A673 (cell line): ENCODE results near the gene TBC1D16. TPM values are rescaled to one million over a fixed set of nuclear protein-coding genes. Genes with fewer than 3 reads are reported as not detected.

Experiments used
- BruUV-seq: library from RNA; stranded (reverse); fragments of 400-500 nt; replicated peaks from 2 replicates; lab custom pipeline; 2021; lab: Mats Ljungman, UMichigan
- CTCF ChIA-PET: fragments of 300-600 bp; sonication (Branson Sonifier 250); formaldehyde crosslinking; loops from one replicate; lab custom pipeline; 2022; ENCODE audit warnings: antibody characterized with exemption; lab: Charles Lee
- POLR2A ChIA-PET: fragments of 300-600 bp; sonication (Branson Sonifier 250); formaldehyde crosslinking; loops from one replicate; lab custom pipeline; 2022; ENCODE audit warnings: antibody characterized with exemption; ENCODE audit not compliant: low non-redundant PET; lab: Charles Lee
- DNase-seq: peaks from one replicate; pipeline ENCODE4 v3.0.0-alpha.2; 2015; ENCODE audit warnings: low spot score
- H3K27ac ChIP-seq: fragments of 200-600 bp; sonication (generic); 2 replicates; pipeline ENCODE4 v1.5.1; 2016; ENCODE audit warnings: mixed run types, low read depth, mild to moderate bottlenecking, mixed read lengths, antibody characterized with exemption, low read length; ENCODE audit not compliant: poor library complexity, severe bottlenecking
- H3K27me3 ChIP-seq: fragments of 200-600 bp; sonication (generic); replicated peaks from 2 replicates; pipeline ENCODE4 v1.6.1; 2017; ENCODE audit warnings: mixed run types, low read depth, mild to moderate bottlenecking, mixed read lengths, antibody characterized with exemption, low read length; ENCODE audit not compliant: insufficient read depth, poor library complexity
- H3K36me3 ChIP-seq: fragments of 200-600 bp; sonication (generic); 2 replicates; pipeline ENCODE4 v1.6.1; 2016; ENCODE audit warnings: mixed run types, mild to moderate bottlenecking, mixed read lengths, antibody characterized with exemption, low read length; ENCODE audit not compliant: insufficient read depth, poor library complexity, severe bottlenecking
- H3K4me1 ChIP-seq: fragments of 200-600 bp; sonication (generic); 2 replicates; pipeline ENCODE4 v1.6.1; 2017; ENCODE audit warnings: mixed run types, mild to moderate bottlenecking, mixed read lengths, antibody characterized with exemption, low read length; ENCODE audit not compliant: insufficient read depth, poor library complexity, severe bottlenecking
- H3K4me3 ChIP-seq: fragments of 200-600 bp; sonication (generic); 2 replicates; pipeline ENCODE4 v1.5.1; 2016; ENCODE audit warnings: low read depth, mixed run types, mild to moderate bottlenecking, mixed read lengths, low read length; ENCODE audit not compliant: poor library complexity, severe bottlenecking
- H3K9me3 ChIP-seq: fragments of 200-600 bp; sonication (generic); 2 replicates; pipeline ENCODE4 v1.6.1; 2016; ENCODE audit warnings: mixed run types, low read depth, mild to moderate bottlenecking, mixed read lengths, antibody characterized with exemption, low read length; ENCODE audit not compliant: poor library complexity, severe bottlenecking
- EZH2 ChIP-seq: fragments of 200-600 bp; sonication (generic); IDR thresholded peaks from 2 replicates; pipeline ENCODE4 v1.6.1; 2017; ENCODE audit warnings: borderline replicate concordance, low read depth, mild to moderate bottlenecking, mixed read lengths, antibody characterized with exemption, low read length; ENCODE audit not compliant: poor library complexity, severe bottlenecking
- intact Hi-C: fragments of 100-400 bp; cut with micrococcal nuclease; formaldehyde crosslinking; loops from one replicate; pipeline ENCODE4 v1.10.0; 2022; ENCODE audit not compliant: unreplicated experiment
- total RNA-seq: library from RNA; stranded (reverse); gene quantifications from 2 replicates; pipeline ENCODE4 v1.2.3, GENCODE V29; 2021
- TF ChIP-seq, protein P1 (sequence below): fragments of 300-800, 200-600 bp; sonication (generic); conservative IDR thresholded peaks from 2 replicates; pipeline ENCODE4 v1.5.1; 2017; ENCODE audit warnings: low read depth, mild to moderate bottlenecking, antibody characterized with exemption, low read length, moderate library complexity, mixed read lengths

The TBC1D16 gene
- total RNA-seq, 1 experiment from 2014 or later: 49.1 TPM

GRCh38 chr17:80072410-80072809, 36.7 kb upstream of the TBC1D16 start:
- TF ChIP-seq, protein P1, sequence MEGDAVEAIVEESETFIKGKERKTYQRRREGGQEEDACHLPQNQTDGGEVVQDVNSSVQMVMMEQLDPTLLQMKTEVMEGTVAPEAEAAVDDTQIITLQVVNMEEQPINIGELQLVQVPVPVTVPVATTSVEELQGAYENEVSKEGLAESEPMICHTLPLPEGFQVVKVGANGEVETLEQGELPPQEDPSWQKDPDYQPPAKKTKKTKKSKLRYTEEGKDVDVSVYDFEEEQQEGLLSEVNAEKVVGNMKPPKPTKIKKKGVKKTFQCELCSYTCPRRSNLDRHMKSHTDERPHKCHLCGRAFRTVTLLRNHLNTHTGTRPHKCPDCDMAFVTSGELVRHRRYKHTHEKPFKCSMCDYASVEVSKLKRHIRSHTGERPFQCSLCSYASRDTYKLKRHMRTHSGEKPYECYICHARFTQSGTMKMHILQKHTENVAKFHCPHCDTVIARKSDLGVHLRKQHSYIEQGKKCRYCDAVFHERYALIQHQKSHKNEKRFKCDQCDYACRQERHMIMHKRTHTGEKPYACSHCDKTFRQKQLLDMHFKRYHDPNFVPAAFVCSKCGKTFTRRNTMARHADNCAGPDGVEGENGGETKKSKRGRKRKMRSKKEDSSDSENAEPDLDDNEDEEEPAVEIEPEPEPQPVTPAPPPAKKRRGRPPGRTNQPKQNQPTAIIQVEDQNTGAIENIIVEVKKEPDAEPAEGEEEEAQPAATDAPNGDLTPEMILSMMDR: no peak
- no peak for TF ChIP-seq EZH2
- POLR2A ChIA-PET: no interaction called here
- intact Hi-C loops: no loop called here
- Histone ChIP-seq H3K4me3 (no peak overlapping the region), H3K27me3 (no peaks in the 10 kb centered on the region), H3K4me1 (peaks cover 6% of the 10 kb centered on the region), H3K36me3 (no peaks in the 10 kb centered on the region), H3K27ac (no peak overlapping the region), H3K9me3 (no peaks in the 10 kb centered on the region)
- DNase-seq: no peak
- CTCF ChIA-PET: no interaction called here
- no TSS peak for BruUV-seq

DNA sequence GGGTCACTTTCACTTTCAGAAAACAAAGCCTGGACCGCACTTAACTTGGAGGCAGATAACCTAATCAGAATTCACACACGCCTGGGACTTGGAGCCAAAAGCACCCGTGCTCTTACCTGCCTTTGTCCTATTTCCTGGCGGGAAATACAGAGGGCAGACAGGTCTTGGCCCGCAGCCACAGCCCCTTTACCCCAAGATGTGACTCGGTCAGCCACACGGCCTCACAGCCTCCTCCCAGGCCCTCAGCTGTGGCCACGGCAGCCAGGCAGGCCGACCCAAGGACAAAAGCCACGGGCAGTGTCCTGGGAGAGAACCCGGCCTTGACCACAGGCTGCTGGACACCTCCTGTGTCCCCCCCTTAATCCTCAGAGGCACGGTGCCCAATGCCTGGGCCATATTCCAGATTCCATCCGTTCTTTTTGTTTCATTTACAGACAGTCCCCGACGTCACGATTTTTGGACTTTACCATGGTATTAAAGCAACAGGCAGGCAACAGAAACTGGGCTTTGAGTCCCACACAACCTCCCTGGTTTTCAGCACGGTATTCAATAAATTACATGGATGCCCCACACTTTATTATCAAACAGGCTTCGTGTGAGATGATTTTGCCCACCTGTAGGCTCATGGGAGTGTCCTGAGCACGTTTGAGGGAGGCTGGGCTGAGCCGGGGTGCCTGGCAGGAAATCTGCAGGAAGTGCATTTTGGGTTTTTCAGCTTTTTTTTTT, 35.6 kb upstream of the TBC1D16 start:
- no TSS peak for BruUV-seq
- intact Hi-C loops: no loop called here
- POLR2A ChIA-PET: no interaction called here
- H3K27ac ChIP-seq: no peak overlapping the region
- TF ChIP-seq EZH2: no peak
- CTCF ChIA-PET: no interaction called here
- no peaks in the 10 kb centered on the region for H3K36me3 ChIP-seq
- no peak for DNase-seq
- no peaks in the 10 kb centered on the region for H3K9me3 ChIP-seq
- H3K27me3 ChIP-seq: no peaks in the 10 kb centered on the region
- peaks cover 6% of the 10 kb centered on the region for H3K4me1 ChIP-seq
- H3K4me3 ChIP-seq: no peak overlapping the region

- DNase-seq: no peak
- H3K27ac ChIP-seq: no peak overlapping the region
- no TSS peak for BruUV-seq
- ChIA-PET CTCF (no interaction called here), POLR2A (no interaction called here)
- intact Hi-C loops: no loop called here
- no peaks in the 10 kb centered on the region for H3K36me3 ChIP-seq
- H3K4me3 ChIP-seq: no peak overlapping the region
- H3K9me3 ChIP-seq: no peaks in the 10 kb centered on the region
- no peaks in the 10 kb centered on the region for H3K27me3 ChIP-seq
- H3K4me1 ChIP-seq: peaks cover 6% of the 10 kb centered on the region
- TF ChIP-seq EZH2: no peak
- TF ChIP-seq, protein P1: no peak
Measured at GRCh38 chr17:80070375-80071115, 34.9 kb upstream of the TBC1D16 start.
